Measurements from ENCODE around the gene DNASE1L1.
A peak's percentile ranks its signal among the peaks of the same experiment; 100 is the strongest.

Gene DNASE1L1, protein sequence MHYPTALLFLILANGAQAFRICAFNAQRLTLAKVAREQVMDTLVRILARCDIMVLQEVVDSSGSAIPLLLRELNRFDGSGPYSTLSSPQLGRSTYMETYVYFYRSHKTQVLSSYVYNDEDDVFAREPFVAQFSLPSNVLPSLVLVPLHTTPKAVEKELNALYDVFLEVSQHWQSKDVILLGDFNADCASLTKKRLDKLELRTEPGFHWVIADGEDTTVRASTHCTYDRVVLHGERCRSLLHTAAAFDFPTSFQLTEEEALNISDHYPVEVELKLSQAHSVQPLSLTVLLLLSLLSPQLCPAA

DNA sequence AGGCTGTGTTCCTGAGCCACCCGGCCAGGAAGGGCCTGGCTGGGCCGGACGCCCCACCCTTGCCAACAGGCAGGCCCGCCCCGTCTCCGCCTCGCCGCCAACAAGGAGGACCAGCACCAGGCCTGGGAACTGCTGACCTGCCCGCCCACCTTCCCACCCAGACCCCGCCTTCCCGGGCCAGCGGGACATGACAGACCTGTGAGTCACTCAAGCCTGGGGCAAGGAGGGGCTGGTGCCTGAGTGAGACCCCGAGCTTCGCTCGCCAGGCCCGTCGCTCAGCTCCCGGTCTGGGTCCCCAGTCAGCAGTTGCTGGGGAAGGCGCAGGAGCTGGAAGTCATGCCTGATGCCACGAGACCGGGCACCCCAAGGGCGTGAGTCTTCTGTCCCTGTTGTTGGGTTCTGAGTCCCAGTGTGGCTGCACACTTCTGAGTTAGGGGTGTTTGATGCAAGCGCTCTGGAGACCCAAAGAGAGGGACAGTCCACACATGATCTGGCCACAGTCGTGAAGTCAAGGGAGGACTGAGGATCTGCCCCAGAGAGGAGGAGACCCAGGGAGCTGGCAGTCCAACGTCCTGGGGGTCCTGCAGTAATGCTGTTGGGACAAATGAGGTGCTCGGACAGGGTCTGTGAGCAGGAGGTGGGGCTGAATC lies at the start of gene DNASE1L1:
DNASE1L1 (minus strand) TSS at position 33 of the 650 bp plus-strand sequence. CDS start 3,686 bp downstream, outside the sequence.
- no peak for DNase-seq

DNA sequence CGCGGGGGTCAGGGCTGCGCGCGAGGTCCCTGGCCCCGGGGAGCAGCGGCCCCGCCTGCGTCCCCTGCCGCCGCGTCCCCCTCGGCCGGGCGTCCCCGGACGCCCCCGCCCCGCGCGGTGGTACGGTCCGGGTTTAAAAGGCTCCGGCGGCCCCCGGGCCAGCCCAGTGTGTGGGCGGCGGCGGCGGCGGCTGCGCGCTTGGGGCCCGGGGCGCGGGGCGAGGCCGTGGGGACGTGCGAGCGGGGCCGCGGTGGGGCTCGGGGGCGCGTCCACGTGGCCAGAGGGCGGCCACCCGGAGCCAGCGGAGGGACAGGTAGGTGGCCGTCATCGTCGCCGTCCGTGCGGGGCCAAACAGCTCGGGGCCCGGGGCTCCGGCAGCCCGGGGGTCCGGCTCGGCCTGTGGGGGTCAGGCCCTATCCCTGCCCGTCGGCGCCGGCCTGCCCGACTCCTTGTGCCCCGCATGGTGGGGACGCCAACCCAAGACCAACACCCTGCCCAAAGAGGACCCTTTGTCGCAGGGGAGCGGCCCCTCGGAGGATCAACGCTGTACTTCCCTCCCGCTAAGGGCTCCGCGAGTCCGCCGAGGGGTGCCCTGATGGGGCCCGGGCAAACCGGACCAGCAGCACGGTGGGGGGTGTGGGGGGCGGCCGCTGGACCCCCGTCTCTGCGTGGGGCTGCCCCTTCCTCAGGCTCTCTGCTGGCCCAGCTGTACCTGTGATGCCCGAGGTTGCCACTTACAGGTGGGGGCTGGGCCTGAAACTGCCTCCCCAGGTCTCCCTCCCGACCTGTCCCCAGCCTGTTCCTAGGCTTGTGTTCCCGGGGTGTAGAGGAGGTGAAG lies 49.3 kb upstream of the DNASE1L1 start, which contains the start of gene PLXNA3:
PLXNA3 (plus strand) TSS at position 166 of the 838 bp plus-strand sequence. CDS start 1,903 bp downstream, outside the sequence.
- DNase-seq, result peak; percentile 55

DNA sequence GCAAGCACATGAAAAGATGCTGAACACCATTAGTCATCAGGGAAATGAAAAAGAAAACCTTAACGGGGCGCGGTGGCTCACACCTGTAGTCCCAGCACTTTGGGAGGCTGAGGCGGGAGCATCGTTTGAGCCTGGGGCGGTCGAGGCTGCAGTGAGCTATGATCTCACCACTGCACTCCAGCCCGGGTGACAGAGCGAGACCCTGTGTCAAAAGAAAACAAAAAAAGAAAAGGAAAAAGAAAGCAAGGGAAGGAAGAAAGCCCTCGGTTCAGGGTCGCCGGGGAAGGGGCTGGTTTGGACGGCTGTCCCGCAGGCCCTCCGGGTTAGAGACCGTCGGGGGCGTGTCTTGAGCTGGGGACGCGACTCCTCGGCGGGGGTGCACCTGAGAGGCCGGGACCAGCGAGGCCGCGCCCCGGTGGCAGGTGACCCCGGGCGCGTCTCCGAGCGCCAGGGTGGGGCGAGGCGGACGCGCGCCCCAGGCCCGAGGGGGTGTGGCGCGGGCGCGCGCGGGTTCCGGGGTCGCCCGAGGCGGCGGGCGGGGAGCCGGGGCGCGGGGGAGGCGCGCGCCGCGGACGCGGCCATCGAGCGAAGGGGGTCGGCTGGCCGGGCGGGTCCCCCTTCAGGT lies 48.5 kb upstream of the DNASE1L1 start:
- DNase-seq, result peak; percentile 18 to 39

DNA sequence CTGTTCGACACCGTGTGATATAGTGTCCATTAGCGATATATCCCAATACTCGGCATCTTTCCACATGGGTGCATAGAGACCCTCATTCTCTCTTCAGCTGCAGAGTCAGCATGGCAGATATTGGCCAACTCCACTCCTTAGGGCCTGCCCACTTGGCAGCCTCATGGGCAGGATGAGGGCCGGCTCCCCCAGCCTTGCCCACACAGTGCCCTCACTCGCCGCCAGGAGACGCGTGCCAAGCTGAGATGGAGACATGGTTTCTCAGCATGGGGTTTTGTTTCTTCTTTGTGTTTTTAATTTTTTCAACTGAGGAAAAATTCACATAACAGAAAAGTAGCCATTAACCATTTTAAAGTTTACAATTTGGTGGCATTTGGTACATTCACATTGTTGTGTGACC lies 43.8 kb upstream of the DNASE1L1 start:
- DNase-seq, result no peak

DNA sequence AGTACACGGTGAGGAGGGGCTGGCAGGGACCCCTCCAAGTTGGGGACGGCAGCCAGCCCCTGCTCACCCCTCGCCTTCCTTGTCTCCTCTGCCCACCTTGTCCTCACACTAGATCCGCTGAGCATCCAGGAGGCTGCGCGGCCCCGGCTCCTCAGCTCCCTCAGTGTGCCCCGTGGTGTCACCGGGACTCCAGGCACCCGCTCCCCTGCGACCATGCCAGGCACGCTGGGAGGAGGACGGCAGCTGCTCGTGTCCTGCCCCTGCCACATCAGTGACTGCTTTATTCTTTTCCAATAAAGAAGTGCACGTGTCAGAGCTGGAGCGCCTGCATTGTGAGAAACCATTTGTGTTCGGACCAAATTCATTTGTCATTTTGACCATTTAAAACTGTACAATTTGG lies 41.3 kb upstream of the DNASE1L1 start:
- no peak for DNase-seq

DNA sequence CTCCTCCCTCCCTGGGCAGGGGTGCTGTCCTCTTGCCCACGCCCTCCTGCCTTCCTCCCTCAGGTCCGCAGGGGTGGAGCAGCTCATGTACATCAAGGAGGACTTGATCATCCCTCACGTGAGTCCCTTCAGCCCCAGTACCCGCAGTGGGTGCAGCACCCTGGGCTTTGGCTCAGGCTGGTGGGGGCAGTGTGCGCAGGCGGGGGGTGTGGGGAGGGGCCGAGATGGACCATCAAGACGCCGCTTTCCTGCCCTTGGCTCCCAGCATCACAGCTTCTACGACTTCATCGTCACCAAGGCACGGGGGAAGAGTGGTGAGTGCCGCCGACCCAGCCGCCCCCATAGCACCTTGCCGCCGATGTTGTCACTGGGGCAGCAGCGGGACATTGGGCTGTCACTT lies 40.6 kb upstream of the DNASE1L1 start:
- DNase-seq, result no peak

DNA sequence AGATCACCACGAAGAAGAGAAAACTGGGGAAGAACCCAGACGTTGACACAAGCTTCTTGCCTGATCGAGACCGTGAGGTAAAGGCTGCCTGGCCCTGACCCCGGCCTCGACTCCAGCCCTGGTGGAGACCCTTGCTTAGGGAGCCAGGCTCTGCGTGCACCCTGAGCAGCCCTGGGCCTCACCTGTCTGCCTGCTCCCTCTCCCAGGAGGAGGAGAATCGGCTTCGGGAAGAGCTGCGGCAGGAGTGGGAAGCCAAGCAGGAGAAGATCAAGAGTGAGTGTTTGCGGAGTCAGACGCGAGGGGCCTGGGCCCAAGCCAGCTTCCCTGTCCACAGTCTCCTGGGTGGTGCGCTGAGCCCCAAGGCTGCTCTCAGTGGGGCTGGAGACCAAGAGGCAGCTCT lies 39.4 kb upstream of the DNASE1L1 start:
- DNase-seq, result no peak

DNA sequence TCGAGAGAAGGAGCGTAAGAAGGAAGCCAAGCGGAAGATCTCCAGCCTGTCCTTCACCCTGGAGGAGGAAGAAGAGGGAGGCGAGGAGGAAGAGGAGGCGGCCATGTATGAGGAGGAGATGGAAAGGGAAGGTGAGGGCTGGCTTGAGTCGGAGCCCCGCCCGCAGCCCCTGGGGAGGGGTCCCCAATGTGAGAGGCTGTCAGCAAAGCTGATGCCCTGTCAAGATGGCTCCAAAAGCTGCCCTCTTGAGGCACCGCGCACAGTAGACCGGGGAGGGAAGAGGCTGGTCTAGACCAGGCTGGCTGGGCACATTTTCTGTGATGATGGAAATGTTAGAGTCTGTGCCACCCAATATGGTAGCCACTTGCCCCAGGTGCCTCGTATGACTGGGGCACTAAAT lies 37.4 kb upstream of the DNASE1L1 start:
- no peak for DNase-seq

DNA sequence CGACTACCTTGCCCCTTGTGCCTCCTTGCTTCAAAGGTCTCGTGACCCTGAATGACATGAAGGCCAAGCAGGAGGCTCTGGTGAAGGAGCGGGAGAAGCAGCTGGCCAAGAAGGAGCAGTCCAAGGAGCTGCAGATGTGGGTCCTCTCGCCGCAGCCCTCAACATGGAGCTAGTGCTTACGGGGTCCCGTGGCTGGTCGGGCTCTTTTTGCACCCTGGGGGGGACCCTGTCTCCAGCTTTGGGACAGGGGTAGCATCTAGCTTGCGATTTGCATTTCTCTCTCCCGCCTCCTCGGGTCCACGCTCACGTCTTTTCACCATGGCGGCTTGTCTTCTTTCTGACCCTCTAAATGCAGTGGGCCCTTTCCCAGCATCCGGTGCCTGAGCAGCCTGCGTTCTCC lies 36.7 kb upstream of the DNASE1L1 start:
- DNase-seq, result no peak

DNA sequence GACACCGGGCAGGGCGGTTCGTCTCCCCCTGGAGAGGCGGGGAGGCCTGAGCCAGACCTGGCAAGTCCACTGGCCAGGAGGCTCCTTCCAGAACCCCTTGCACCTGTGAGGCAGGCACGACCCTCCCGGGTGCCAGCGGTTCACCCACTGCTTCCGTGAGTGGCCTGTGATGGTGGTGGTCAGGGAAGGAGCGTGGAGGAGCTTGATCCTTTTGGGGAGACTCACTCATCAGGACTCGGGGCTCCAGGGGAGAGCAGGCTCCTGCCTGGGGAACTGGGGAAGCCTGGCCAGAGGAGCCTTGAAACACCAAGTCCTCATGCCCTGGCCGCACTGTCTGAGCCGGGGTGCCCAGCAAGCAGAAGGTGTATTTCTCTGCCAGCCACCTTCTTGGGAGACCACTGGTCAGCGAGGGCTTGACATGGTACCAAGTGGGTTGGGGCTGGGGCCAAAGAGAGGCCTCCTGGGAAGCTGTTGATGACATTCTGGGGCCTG lies 35.7 kb upstream of the DNASE1L1 start:
- DNase-seq, result no peak

DNA sequence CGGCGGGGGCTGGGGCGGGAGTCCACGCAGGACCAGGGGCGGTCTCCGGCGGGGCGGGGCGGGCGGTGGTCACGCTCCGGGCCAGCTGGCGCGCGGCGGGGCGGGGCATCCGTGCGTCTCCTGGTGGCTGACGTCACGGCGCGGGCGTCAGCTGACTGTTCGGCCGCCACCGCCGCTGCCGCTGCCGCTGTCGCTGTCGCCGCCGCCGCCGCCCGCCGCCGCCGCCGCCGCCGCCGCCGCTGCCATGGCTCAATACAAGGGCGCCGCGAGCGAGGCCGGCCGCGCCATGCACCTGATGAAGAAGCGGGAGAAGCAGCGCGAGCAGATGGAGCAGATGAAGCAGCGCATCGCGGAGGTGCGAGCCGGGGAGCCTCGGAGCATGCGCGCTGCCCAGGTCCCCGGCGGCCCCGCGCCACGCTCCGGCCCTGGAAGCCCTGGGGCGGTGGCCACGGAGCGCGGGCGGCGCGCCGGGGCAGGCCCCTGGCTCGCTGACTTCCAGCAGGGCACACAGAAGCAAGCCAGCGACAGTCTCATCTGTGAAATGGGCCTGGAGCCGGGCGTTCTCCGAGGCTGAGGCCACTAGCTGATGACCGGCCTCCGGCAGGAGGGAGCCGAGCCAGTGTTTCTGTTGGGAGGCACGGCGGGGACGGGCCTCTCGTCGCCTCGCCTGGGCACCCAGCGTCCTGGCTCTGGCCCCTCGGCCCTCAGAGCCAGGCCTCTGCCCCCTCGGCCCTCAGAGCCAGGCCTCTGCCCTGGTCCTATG lies 35.1 kb upstream of the DNASE1L1 start, which contains the start of gene FAM50A:
FAM50A (plus strand) TSS at position 150 of the 763 bp plus-strand sequence; CDS start at position 245, 95 bp downstream.
- DNase-seq, result peak; percentile 36 to 46

DNA sequence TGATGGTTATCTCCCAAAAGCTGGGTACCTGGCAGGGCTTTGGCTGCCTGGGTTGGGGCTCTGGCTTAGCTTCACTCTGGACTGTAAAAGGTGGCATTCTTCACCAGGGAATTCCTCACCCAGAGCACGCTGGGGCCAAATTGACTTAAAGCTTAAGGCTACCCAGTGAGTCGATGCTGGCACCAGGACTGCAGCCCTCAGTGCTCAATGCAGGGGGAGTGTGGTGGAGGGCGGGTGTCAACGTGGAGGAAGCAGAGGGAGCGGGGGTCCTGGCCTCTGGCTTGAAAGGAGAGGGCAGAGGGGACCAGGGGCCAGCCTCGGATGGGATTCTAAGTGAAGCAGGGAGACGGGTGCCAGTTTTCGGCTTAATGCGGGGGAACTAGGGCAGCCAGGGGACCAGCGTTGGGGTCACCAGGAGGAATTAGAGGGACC lies 34.4 kb upstream of the DNASE1L1 start:
- DNase-seq, result no peak

DNA sequence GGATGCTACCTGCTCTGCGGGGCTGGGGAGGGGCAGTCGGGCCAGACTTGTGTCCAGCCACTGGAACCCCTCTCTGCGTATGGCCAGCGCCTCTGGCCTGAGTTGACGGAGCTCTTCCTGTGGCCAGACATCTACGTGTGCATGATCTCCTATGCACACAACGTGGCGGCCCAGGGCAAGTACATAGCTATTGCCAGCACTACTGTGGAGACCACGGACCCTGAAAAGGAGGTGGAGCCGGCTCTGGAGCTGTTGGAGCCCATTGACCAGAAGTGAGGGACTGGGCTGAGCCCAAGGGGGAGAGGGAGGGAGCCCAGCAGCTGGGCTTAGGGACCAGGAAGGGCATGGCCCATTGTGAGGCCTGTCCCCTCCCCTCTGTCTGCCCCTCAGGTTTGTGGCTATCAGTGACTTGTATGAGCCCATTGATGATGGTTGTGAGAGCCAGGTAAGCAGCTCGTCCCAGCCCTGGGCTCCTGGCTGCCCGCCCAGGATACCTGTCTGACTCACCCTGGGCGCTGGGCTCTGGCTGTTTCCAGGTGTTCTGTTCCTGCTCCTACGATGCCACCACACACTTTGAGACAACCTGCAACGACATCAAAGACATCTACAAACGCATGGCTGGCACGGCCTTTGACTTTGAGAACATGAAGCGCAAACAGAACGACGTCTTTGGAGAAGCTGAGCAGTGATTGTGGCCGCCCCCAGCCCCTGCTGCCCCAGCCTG lies 33.1 kb upstream of the DNASE1L1 start:
- DNase-seq, result no peak

DNA sequence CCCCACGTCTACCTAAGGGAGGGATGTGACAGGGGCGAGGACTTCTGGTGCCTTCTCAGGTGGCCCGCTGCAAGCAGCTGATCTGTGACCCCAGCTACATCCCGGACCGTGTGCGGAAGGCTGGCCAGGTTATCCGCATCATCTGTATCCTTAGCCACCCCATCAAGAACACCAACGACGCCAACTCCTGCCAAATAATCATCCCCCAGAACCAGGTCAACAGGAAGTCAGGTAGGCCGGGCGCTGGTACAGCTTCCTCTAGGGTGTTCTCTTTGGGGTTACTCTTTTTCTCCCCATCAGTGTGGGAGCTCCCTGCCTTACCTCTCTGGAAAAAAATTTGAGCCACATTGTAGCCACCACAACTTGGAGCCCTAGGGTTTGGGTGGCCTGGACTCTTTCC lies 32.5 kb upstream of the DNASE1L1 start:
- no peak for DNase-seq

DNA sequence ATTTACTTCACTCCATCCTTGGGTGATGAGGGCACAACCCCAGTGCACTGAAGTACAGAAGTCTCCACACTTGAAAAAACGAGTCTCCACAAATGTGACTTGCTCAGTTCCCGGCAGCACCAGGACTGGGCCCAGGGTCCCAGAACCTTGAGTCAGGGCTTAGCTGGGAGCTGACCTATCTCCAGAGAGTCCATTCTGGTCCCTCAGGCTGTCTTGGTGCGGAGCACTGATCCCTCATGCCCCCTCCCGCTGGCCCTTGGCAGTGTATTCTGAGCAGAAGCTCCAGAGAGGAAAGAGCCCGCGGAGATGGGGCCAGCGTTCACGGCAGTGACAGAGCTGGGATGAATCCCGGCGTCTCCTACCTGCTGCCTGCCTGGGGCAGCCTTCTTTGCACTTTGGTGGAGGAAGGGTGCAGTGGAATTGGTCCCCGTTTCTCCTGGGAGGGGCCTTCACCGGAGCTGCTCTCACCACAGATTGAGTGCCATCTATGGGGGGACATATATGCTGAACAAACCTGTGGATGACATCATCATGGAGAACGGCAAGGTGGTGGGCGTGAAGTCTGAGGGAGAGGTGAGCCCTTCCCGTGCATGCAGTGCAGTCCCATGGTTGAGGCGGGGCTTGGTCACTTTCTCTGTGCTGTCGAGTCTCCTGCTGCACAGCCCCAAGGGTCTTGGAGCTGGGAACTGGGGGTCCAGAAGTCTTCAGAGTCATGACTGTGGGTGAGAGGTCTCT lies 31.7 kb upstream of the DNASE1L1 start:
- no peak for DNase-seq

DNA sequence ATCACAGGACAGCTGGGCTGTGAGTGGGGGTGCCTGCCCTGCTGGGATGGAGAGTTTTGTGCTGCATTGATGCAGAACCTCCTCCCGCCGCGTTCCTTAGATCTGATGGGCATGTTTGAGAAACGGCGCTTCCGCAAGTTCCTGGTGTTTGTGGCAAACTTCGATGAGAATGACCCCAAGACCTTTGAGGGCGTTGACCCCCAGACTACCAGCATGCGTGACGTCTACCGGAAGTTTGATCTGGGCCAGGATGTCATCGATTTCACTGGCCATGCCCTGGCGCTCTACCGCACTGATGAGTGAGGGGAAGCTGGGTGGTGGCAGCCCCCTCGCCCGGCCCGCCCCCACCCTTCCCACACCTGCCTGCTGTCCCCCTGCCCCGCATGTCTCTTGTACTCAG lies 30.8 kb upstream of the DNASE1L1 start:
- no peak for DNase-seq

DNA sequence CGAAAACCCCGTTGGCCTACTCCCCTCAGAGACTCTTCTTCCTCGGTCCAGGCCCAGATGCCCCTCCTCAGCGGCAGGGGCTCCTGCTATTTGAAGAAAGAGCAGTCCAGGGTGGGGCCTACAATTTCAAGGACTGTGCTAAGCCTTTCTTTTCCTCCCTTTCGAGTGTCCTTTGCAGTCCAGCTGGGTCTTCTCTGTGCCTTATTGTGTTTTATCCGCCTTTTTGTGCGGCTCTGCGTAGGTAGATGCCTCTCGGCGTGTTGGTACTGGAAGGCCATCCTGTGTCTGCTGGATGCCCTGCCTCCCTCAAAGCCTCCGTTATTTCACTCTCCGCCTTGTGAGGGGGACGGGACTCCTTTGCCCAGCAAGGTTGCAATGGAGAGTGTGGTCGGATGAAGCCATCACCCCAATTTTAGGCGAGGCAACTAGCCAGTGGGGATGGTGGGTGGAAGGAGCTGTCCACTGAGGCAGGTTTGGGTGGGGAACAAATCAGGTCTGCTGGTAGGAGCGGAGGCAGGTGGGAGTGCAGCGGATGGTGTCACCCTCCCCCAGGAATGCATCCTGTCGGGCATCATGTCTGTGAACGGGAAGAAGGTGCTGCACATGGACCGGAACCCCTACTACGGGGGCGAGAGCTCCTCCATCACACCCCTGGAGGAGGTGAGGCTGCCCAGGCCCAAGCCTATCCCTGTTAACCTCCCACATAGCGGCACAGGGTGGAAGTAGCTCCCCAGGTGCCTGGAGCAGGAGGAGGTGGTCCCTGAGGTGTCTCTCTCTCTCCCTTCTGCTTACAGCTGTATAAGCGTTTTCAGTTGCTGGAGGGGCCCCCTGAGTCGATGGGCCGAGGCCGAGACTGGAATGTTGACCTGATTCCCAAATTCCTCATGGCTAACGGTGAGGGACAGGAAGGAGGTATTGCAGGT lies 29.2 kb upstream of the DNASE1L1 start:
- DNase-seq, result no peak

DNA sequence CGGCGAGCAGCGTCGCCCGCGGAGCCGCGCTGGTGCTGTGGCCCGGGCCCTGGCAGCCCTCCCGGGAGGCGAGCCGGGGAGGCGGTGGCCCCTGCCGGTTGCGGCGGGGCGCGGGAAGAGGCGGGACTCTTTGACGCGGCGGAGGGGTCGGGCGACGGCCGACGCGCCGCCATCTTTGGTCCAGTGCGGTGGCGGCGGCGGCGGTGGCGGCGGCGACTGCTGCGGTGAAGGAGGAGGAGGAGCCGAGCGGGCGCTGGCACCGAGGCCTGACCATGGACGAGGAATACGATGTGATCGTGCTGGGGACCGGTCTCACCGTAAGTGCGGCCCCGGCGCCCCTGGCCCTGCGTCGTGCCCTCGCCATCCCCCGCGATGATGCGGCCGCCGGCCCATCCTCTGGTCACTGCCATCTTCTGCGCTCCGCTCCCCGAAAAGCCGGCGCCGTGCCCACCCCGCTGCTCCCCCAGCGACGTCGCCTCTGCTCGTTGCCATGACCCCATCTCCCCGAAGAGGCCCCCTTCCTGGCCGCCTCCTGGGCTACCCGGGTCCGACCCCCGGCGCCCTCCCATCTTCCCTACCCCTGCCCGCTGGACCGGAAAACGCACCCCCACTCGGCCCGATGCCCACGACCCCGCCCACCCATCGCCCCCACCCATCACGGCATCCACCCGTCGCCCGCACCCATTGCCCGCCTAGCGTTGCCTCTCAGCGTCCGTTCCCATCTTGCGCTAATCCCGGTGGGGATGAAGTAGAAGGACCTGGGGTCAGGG lies 28.1 kb upstream of the DNASE1L1 start, which contains the start of gene GDI1:
GDI1 (plus strand) TSS at position 172 of the 770 bp plus-strand sequence; CDS start at position 273, 101 bp downstream.
- peak in 1 of 2 experiments; percentile 34 for DNase-seq
